ENCODE data around the gene APBB1. TPM values are rescaled to one million over a fixed set of nuclear protein-coding genes. Genes with fewer than 3 reads are reported as not detected.

APBB1 gene
- total RNA-seq, 1 experiment from 2014 or later = 12.4 TPM

GRCh38 chr11:6389905-6390717 is 28.8 kb downstream of the APBB1 start, which contains the start of gene SMPD1 (continued):
- TF ChIP-seq ELF1 (IDR thresholded peaks at IDR 0.05; ENCODE audit: borderline replicate concordance, low read depth) (no peak), YY1 (IDR thresholded peaks at IDR 0.05; ENCODE audit: extremely low read depth, insufficient replicate concordance, low read depth, low read length) (peak; percentile 29), TCF7L2 (IDR thresholded peaks at IDR 0.05; ENCODE audit: borderline replicate concordance, extremely low read depth, insufficient read depth, insufficient read length) (peak; percentile 87), SP1 (IDR thresholded peaks at IDR 0.05; ENCODE audit: low read depth) (peak; percentile 72), JUND (IDR thresholded peaks at IDR 0.05) (peak; percentile 51)

GRCh38 chr11:6388748-6389147 is 30.1 kb downstream of the APBB1 start:
- ATAC-seq (no peak), DNase-seq (ENCODE audit: low read depth, low spot score) (no peak)
- Histone ChIP-seq H4K20me1 (ENCODE audit: insufficient read depth) (no peaks in the 10 kb centered on the region), H3K9me2 (ENCODE audit: insufficient read depth) (no peaks in the 10 kb centered on the region), H3K9ac (ENCODE audit: low read length) (no peak overlapping the region), H3K4me1 (ENCODE audit: control insufficient read depth in 1 of 2, insufficient read depth in 2 of 2, low read length in 2 of 2) (peaks cover 14 to 37% of the 10 kb centered on the region in 2 experiments), H3K27me3 (ENCODE audit: insufficient read depth, low read length) (no peaks in the 10 kb centered on the region), H3K4me2 (ENCODE audit: low read length) (no peak overlapping the region), H3K4me3 (replicated peaks in 1 of 2; ENCODE audit: low read depth in 1 of 2, low read length in 2 of 2) (no peak overlapping the region), H3K79me2 (ENCODE audit: insufficient read depth, low read length) (no peaks in the 10 kb centered on the region), H3K36me3 (ENCODE audit: control insufficient read depth in 1 of 2, insufficient read depth in 2 of 2, low read length in 2 of 2) (no peaks in the 10 kb centered on the region), H3K27ac (ENCODE audit: low read depth, low read length) (no peak overlapping the region), H3K9me3 (ENCODE audit: control insufficient read depth in 1 of 2, insufficient read depth in 1 of 2, low read depth in 1 of 2, low read length in 2 of 2) (no peaks in the 10 kb centered on the region), H2AFZ (ENCODE audit: low read depth, low read length, poor library complexity, severe bottlenecking) (no peak overlapping the region)
- CTCF ChIA-PET = interaction anchor here (1.3 to 2.6 kb wide), 2 partner anchors 10 to 230 kb away, joined by 3 to 17 read pairs; partner anchors contain the start of gene TPP1
- RAD21 ChIA-PET (ENCODE audit: low non-redundant PET in 1 of 2, low total read pairs in 2 of 2, uncharacterized antibody in 2 of 2, unreplicated experiment in 2 of 2) = no interaction called here
- POLR2A ChIA-PET = no interaction called here
- intact Hi-C loops (cut with micrococcal nuclease) = loop anchor here (2.0 kb wide), 1 partner anchor 92 kb away; the partner anchor contains the start of genes ARFIP2 and TIMM10B
- no TSS peak for BruUV-seq (replicated peaks)
- TF ChIP-seq POLR2AphosphoS5 (IDR thresholded peaks at IDR 0.05; ENCODE audit: low read depth, low read length) = no peak
- TF ChIP-seq ZNF274 (IDR thresholded peaks at IDR 0.05; ENCODE audit: low read depth, low read length) = no peak
- no peak for TF ChIP-seq SIN3A (IDR thresholded peaks at IDR 0.05; ENCODE audit: low read depth)
- no peak for TF ChIP-seq POLR2A (IDR thresholded peaks at IDR 0.05; ENCODE audit: borderline replicate concordance, extremely low read depth, insufficient read depth, insufficient read length)
- no peak for TF ChIP-seq ATF3 (IDR thresholded peaks at IDR 0.05)
- no peak for TF ChIP-seq ZFX (IDR thresholded peaks at IDR 0.05)
- TF ChIP-seq REST (IDR thresholded peaks at IDR 0.05; ENCODE audit: low read depth) = no peak
- TF ChIP-seq CBX3 (IDR thresholded peaks at IDR 0.05; ENCODE audit: low read depth) = no peak
- no peak for TF ChIP-seq ELF1 (IDR thresholded peaks at IDR 0.05; ENCODE audit: borderline replicate concordance, low read depth)

All from HCT116 (cell line).